Measurements from ENCODE around the gene TIMP1.
A peak's percentile ranks its signal among the peaks of the same experiment; 100 is the strongest.

TIMP1 gene

GRCh38 chrX:47566841-47567240, 15.4 kb upstream of the TIMP1 start:
- TF ChIP-seq CTCF (IDR thresholded peaks at IDR 0.05; ENCODE audit: insufficient read depth, low read depth, low read length, missing control alignments), result no peak
- no peak for DNase-seq (ENCODE audit: low read depth)
- no peak overlapping the region for H3K4me3 ChIP-seq (ENCODE audit: low read length)

GRCh38 chrX:47568656-47569295, 13.5 kb upstream of the TIMP1 start:
- no peak overlapping the region for H3K4me3 ChIP-seq (ENCODE audit: low read length)
- DNase-seq (ENCODE audit: low read depth), result peak; percentile 29
- peak; percentile 40 for TF ChIP-seq CTCF (IDR thresholded peaks at IDR 0.05; ENCODE audit: insufficient read depth, low read depth, low read length, missing control alignments)

GRCh38 chrX:47570794-47571193, 11.4 kb upstream of the TIMP1 start:
- TF ChIP-seq CTCF (IDR thresholded peaks at IDR 0.05; ENCODE audit: insufficient read depth, low read depth, low read length, missing control alignments), result no peak
- H3K4me3 ChIP-seq (ENCODE audit: low read length), result no peak overlapping the region

GRCh38 chrX:47571215-47571614, 11.0 kb upstream of the TIMP1 start:
- DNase-seq (ENCODE audit: low read depth), result no peak
- H3K4me3 ChIP-seq (ENCODE audit: low read length), result no peak overlapping the region
- no peak for TF ChIP-seq CTCF (IDR thresholded peaks at IDR 0.05; ENCODE audit: insufficient read depth, low read depth, low read length, missing control alignments)

More at GRCh38 chrX:47570794-47571193, 11.4 kb upstream of the TIMP1 start:
- DNase-seq (ENCODE audit: low read depth), result no peak

- H3K4me3 ChIP-seq (ENCODE audit: low read length), result no peak overlapping the region
- DNase-seq (ENCODE audit: low read depth), result no peak
- no peak for TF ChIP-seq CTCF (IDR thresholded peaks at IDR 0.05; ENCODE audit: insufficient read depth, low read depth, low read length, missing control alignments)
These were observed 10.3 kb upstream of the TIMP1 start for GRCh38 chrX:47571896-47572295.

GRCh38 chrX:47572773-47573340, 9.4 kb upstream of the TIMP1 start:
- TF ChIP-seq CTCF (IDR thresholded peaks at IDR 0.05; ENCODE audit: insufficient read depth, low read depth, low read length, missing control alignments), result no peak
- no peak for DNase-seq (ENCODE audit: low read depth)
- no peak overlapping the region for H3K4me3 ChIP-seq (ENCODE audit: low read length)

Data from epithelial cell of esophagus (primary cell).